CD14-positive monocyte (primary cell): Measurements from ENCODE around the gene UBE3A. TPM values are rescaled to one million over a fixed set of nuclear protein-coding genes. Genes with fewer than 3 reads are reported as not detected.

ENCODE experiments used
- DNase-seq, 3 donors: peaks; one replicate each; pipeline ENCODE4 v3.0.0-alpha.2; 2011 to 2022
- H2AFZ ChIP-seq: 2 replicates; pipeline ENCODE4 v1.6.0; 2012; ENCODE audit warnings: mild to moderate bottlenecking, low read depth, low read length, inconsistent platforms; ENCODE audit not compliant: insufficient read depth, poor library complexity, severe bottlenecking
- H3K27ac ChIP-seq, 2 donors: 1 replicate in 1 of 2; 2 replicates in 1 of 2; pipeline ENCODE4 v1.5.1; 2012 to 2013; ENCODE audit warnings: low read length in 2 of 2, control low read depth in 1 of 2, inconsistent platforms in 1 of 2, low read depth in 1 of 2, mild to moderate bottlenecking in 1 of 2
- H3K27me3 ChIP-seq, 2 donors: one replicate each; pipeline versions ENCODE4 v1.6.0 to v1.6.1; 2011 to 2013; ENCODE audit warnings: low read length in 2 of 2; ENCODE audit not compliant: control insufficient read depth in 2 of 2, insufficient read depth in 2 of 2
- H3K36me3 ChIP-seq, 2 donors: replicated peaks in 1 of 2; 1 replicate in 1 of 2; 2 replicates in 1 of 2; pipeline versions ENCODE4 v1.5.1 to v1.6.1; 2012 to 2013; ENCODE audit warnings: low read length in 2 of 2, control low read depth in 1 of 2, inconsistent platforms in 1 of 2, mild to moderate bottlenecking in 1 of 2; ENCODE audit not compliant: insufficient read depth in 2 of 2, control insufficient read depth in 1 of 2
- H3K4me1 ChIP-seq, 2 donors: 1 replicate in 1 of 2; 2 replicates in 1 of 2; pipeline versions ENCODE4 v1.5.1 to v1.6.1; 2012 to 2013; ENCODE audit warnings: low read length in 2 of 2, control low read depth in 1 of 2, inconsistent platforms in 1 of 2, mild to moderate bottlenecking in 1 of 2, moderate library complexity in 1 of 2; ENCODE audit not compliant: insufficient read depth in 2 of 2, control insufficient read depth in 1 of 2
- H3K4me2 ChIP-seq: replicated peaks from 2 replicates; pipeline ENCODE3; 2012; ENCODE audit warnings: low read length, moderate library complexity, mild to moderate bottlenecking; ENCODE audit not compliant: poor library complexity, severe bottlenecking; ENCODE audit errors: extremely low read depth
- H3K4me3 ChIP-seq, 3 experiments: fragments of 200-600 bp in 1 of 3; sonication (generic) in 1 of 3; replicated peaks in 1 of 3; 1 replicate in 2 of 3; 2 replicates in 1 of 3; pipeline ENCODE4 v1.5.1; 2011 to 2013; ENCODE audit warnings: low read length in 3 of 3, mild to moderate bottlenecking in 3 of 3, control low read depth in 2 of 3, low read depth in 2 of 3, inconsistent platforms in 1 of 3, moderate library complexity in 1 of 3
- H3K79me2 ChIP-seq: 2 replicates; pipeline ENCODE4 v1.6.0; 2012; ENCODE audit warnings: mild to moderate bottlenecking, control low read depth, inconsistent platforms, low read length, moderate library complexity; ENCODE audit not compliant: insufficient read depth
- H3K9ac ChIP-seq: 2 replicates; pipeline ENCODE4 v1.6.0; 2017; ENCODE audit warnings: low read length, mild to moderate bottlenecking; ENCODE audit not compliant: insufficient read depth, poor library complexity, severe bottlenecking
- H3K9me3 ChIP-seq, 2 donors: replicated peaks in 1 of 2; 1 replicate in 1 of 2; 2 replicates in 1 of 2; pipeline versions ENCODE4 v1.5.1 to v1.6.1; 2012 to 2013; ENCODE audit warnings: low read length in 2 of 2, control low read depth in 1 of 2; ENCODE audit not compliant: control insufficient read depth in 1 of 2, insufficient read depth in 1 of 2
- H4K20me1 ChIP-seq: 2 replicates; pipeline ENCODE4 v1.6.0; 2012; ENCODE audit warnings: mild to moderate bottlenecking, low read length, control low read depth, moderate library complexity; ENCODE audit not compliant: insufficient read depth
- H3K27ac Mint-ChIP-seq, 7 donors: one replicate each; pipeline ENCODE4 v1.8.0; 2020; ENCODE audit warnings: mild to moderate bottlenecking in 7 of 7, mixed read lengths in 7 of 7, moderate library complexity in 6 of 7, inconsistent platforms in 2 of 7
- H3K27me3 Mint-ChIP-seq, 3 donors: one replicate each; pipeline ENCODE4 v1.8.0; 2021 to 2022; ENCODE audit warnings: low read depth in 3 of 3, mild to moderate bottlenecking in 3 of 3, mixed read lengths in 3 of 3, moderate library complexity in 3 of 3, inconsistent platforms in 1 of 3
- H3K36me3 Mint-ChIP-seq, 2 donors: one replicate each; pipeline ENCODE4 v1.8.0; 2020; ENCODE audit warnings: mixed read lengths in 2 of 2, inconsistent platforms in 1 of 2, mild to moderate bottlenecking in 1 of 2
- H3K4me1 Mint-ChIP-seq: one replicate; pipeline ENCODE4 v1.8.0; 2020; ENCODE audit warnings: mild to moderate bottlenecking, mixed read lengths
- H3K4me3 Mint-ChIP-seq, 2 donors: one replicate each; pipeline ENCODE4 v1.8.0; 2020; ENCODE audit warnings: mild to moderate bottlenecking in 2 of 2, mixed read lengths in 2 of 2, moderate library complexity in 1 of 2
- H3K9me3 Mint-ChIP-seq, 7 donors: one replicate each; pipeline ENCODE4 v1.8.0; 2020 to 2022; ENCODE audit warnings: mixed read lengths in 7 of 7, mild to moderate bottlenecking in 6 of 7, moderate library complexity in 6 of 7, inconsistent platforms in 2 of 7
- WGBS: methylation state at CpG from one replicate; pipeline ENCODE4 v1.1.5; 2013; ENCODE audit warnings: missing lambda C conversion rate; ENCODE audit not compliant: insufficient coverage; 5-methylcytosine and 5-hydroxymethylcytosine counted together
- intact Hi-C, 2 donors: fragments of 100-400 bp; cut with micrococcal nuclease; formaldehyde crosslinking; loops; one replicate each; pipeline versions ENCODE4 v1.15.0 to v1.15.1; 2023
- polyA plus RNA-seq, 3 donors: library from polyadenylated mRNA; depleted of rRNA in 1 of 3; unstranded in 2 of 3; stranded (reverse) in 1 of 3; fragments of 300-500 nt in 2 of 3; fragments of >200 nt in 1 of 3; fragmentation: Illumina TruSeq in 2 of 3; gene quantifications; 1 replicate in 2 of 3; 2 replicates in 1 of 3; pipeline ENCODE4 v1.2.3, GENCODE V29; 2012 to 2021
- TF ChIP-seq, protein P1 (sequence below): fragments of 200-600 bp; IDR thresholded peaks from one replicate; pipeline ENCODE4 v1.8.0; 2022; ENCODE audit warnings: antibody characterized with exemption, mild to moderate bottlenecking

Gene UBE3A
- polyA plus RNA-seq, 3 donors: 13.9 to 73.3 (median 54.5) TPM

DNA sequence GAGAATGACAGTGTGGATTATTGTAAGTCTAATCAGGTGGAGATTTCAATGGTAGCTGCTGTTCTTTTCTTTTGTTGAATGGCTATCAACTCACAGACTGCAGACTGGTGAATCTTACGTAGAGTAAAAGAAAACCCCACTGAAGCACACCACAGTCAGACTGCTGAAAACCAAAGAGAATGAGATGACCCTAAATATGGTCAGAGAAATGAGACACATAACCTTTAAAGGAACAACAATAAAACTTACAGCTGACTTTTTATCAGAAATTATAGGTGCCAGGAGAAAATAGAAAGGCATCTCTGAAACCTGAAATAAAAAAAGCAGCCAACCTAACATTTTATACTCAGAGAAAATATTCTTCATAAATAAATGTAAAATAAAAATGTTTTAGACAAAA is 12.7 kb upstream of the UBE3A start:
- no peaks in the 10 kb centered on the region for H3K4me1 Mint-ChIP-seq
- WGBS: no CpG with 5 or more reads among the region's 1 CpG
- Histone ChIP-seq H3K27me3 (no peaks in the 10 kb centered on the region), H3K79me2 (no peaks in the 10 kb centered on the region), H3K36me3 (no peaks in the 10 kb centered on the region), H4K20me1 (no peaks in the 10 kb centered on the region), H3K4me2 (no peak overlapping the region), H3K27ac (no peak overlapping the region), H2AFZ (no peak overlapping the region), H3K9ac (no peak overlapping the region), H3K9me3 (peaks cover 14 to 16% of the 10 kb centered on the region in 2 donors), H3K4me1 (no peaks in the 10 kb centered on the region), H3K4me3 (no peak overlapping the region)
- intact Hi-C loops: no loop called here
- no peak for DNase-seq
- H3K27ac Mint-ChIP-seq: no peak overlapping the region
- H3K4me3 Mint-ChIP-seq: no peak overlapping the region
- no peaks in the 10 kb centered on the region for H3K36me3 Mint-ChIP-seq
- H3K27me3 Mint-ChIP-seq: peaks cover 0 to 2% (median 0%) of the 10 kb centered on the region in 3 donors
- H3K9me3 Mint-ChIP-seq: peaks cover 10 to 30% (median 25%) of the 10 kb centered on the region in 7 donors
- TF ChIP-seq, protein P1, sequence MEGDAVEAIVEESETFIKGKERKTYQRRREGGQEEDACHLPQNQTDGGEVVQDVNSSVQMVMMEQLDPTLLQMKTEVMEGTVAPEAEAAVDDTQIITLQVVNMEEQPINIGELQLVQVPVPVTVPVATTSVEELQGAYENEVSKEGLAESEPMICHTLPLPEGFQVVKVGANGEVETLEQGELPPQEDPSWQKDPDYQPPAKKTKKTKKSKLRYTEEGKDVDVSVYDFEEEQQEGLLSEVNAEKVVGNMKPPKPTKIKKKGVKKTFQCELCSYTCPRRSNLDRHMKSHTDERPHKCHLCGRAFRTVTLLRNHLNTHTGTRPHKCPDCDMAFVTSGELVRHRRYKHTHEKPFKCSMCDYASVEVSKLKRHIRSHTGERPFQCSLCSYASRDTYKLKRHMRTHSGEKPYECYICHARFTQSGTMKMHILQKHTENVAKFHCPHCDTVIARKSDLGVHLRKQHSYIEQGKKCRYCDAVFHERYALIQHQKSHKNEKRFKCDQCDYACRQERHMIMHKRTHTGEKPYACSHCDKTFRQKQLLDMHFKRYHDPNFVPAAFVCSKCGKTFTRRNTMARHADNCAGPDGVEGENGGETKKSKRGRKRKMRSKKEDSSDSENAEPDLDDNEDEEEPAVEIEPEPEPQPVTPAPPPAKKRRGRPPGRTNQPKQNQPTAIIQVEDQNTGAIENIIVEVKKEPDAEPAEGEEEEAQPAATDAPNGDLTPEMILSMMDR: no peak

DNA sequence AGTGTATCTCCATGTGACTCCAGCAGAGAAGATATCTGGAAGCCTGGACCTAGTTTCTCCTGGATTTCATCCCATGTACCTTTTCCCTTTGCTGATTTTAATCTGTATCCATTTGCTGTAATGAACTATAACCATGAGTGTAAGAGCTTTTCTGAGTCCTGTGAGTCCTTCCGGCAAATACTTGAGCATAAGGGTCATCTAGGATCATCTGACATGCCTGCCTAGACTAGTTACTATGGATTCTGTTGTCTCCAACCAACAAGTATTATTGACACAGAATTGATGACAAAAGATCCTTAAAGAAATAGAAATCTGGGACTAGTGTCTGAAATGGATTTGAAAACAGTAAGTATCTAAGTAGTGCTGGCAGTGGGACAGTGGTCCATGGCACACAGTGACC is 11.3 kb upstream of the UBE3A start:
- Histone ChIP-seq H3K36me3 (no peaks in the 10 kb centered on the region), H3K79me2 (no peaks in the 10 kb centered on the region), H3K9ac (no peak overlapping the region), H3K9me3 (peaks cover 14% of the 10 kb centered on the region in 2 donors), H3K27me3 (no peaks in the 10 kb centered on the region), H4K20me1 (no peaks in the 10 kb centered on the region), H3K4me2 (no peak overlapping the region), H2AFZ (no peak overlapping the region), H3K27ac (no peak overlapping the region), H3K4me1 (no peaks in the 10 kb centered on the region), H3K4me3 (no peak overlapping the region)
- intact Hi-C loops: no loop called here
- no peak for DNase-seq
- Mint-ChIP-seq H3K36me3 (no peaks in the 10 kb centered on the region), H3K4me1 (no peaks in the 10 kb centered on the region), H3K4me3 (no peak overlapping the region), H3K27ac (no peak overlapping the region), H3K9me3 (peaks cover 4 to 28% (median 25%) of the 10 kb centered on the region in 7 donors), H3K27me3 (peaks cover 0 to 2% (median 2%) of the 10 kb centered on the region in 3 donors)
- TF ChIP-seq, protein P1: no peak
- no CpG with 5 or more reads among the region's 1 CpG for WGBS
